ENCODE measurements around the gene KRT20. TPM values are rescaled to one million over a fixed set of nuclear protein-coding genes. Genes with fewer than 3 reads are reported as not detected.
A peak's percentile ranks its signal among the peaks of the same experiment; 100 is the strongest.

KRT20 gene
- total and polyA plus RNA-seq, 2 experiments from 2014 or later, result not detected

GRCh38 chr17:40886090-40886489, 1.0 kb upstream of the KRT20 start:
- no peaks in the 10 kb centered on the region for H4K20me1 ChIP-seq (ENCODE audit: insufficient read depth)
- no peaks in the 10 kb centered on the region for H3K79me2 ChIP-seq (ENCODE audit: insufficient read depth)
- H3K4me2 ChIP-seq (ENCODE audit: unreplicated experiment), result no peak overlapping the region
- no peaks in the 10 kb centered on the region for H3K9me3 ChIP-seq (ENCODE audit: low read depth)
- no peak overlapping the region for H2AFZ ChIP-seq
- H3K27me3 ChIP-seq (replicated peaks; ENCODE audit: insufficient read depth), result peaks cover 14% of the 10 kb centered on the region; the same call in 1 of the 2 replicates
- no peak overlapping the region for H3K9ac ChIP-seq
- no peaks in the 10 kb centered on the region for H3K9me2 ChIP-seq (ENCODE audit: insufficient read depth)
- H3F3A ChIP-seq (ENCODE audit: insufficient read depth), result no peaks in the 10 kb centered on the region
- peak; percentile 7 for DNase-seq
- no peak for TF ChIP-seq EZH2phosphoT487 (IDR thresholded peaks at IDR 0.05; ENCODE audit: insufficient read depth, low read depth)
- no peak for TF ChIP-seq EZH2 (IDR thresholded peaks at IDR 0.05; ENCODE audit: insufficient read depth, poor library complexity, severe bottlenecking)
- WGBS, 2 experiments (ENCODE audit: low coverage in 1 of 2, low lambda C conversion rate in 2 of 2, missing lambda C conversion rate in 2 of 2), result 84 to 89% methylated on average over 3 of the region's 3 CpGs
- H3K36me3 ChIP-seq (ENCODE audit: low read depth), result no peaks in the 10 kb centered on the region
- no peak overlapping the region for H3K4me3 ChIP-seq
- no peaks in the 10 kb centered on the region for H3K4me1 ChIP-seq (ENCODE audit: insufficient read depth)
- H3K27ac ChIP-seq, result no peak overlapping the region
- in situ Hi-C loops (cut with MboI), result no loop called here

DNA sequence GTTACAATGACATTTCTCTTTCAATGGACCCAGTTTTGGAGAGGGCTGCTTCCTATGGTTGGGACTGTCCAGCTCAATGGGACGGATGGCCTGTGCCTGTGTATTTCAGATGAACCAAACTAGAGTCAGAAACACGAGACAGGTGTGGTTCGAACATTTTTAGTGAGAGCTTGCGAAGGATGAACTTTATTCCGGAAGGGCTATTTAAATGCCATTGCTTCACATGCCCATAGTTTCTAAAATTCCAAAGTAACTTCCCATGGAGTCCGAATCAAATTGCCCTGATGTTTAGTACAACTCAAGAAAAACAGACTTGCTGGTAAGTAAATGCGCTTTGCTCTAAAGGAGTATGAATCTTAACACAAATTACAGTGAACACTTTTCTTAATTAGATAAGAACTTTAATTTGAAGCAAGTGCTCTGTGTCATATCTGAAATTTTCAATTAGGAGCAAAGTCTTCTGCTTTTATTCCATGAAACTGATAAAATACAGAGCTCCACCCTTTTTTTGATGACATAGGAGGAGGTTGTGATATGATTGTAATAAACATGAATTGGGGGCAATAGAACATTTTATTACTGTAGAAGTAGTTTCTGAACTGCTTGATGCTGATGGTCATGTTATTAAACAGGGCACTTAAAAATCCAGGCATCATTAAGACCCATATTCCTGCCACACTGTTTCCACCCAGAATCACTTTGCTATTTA, 1.3 kb downstream of the KRT20 start:
- 83 to 84% methylated on average over 7 of the region's 7 CpGs for WGBS, 2 experiments (ENCODE audit: low coverage in 1 of 2, low lambda C conversion rate in 2 of 2, missing lambda C conversion rate in 2 of 2)
- in situ Hi-C loops (cut with MboI), result no loop called here
- no peak for DNase-seq

GRCh38 chr17:40883031-40883430, 2.0 kb downstream of the KRT20 start:
- no peaks in the 10 kb centered on the region for H4K20me1 ChIP-seq (ENCODE audit: insufficient read depth)
- no peaks in the 10 kb centered on the region for H3K36me3 ChIP-seq (ENCODE audit: low read depth)
- no peaks in the 10 kb centered on the region for H3K9me3 ChIP-seq (ENCODE audit: low read depth)
- no peak overlapping the region for H3K9ac ChIP-seq
- 82 to 93% methylated on average over 1 of the region's 1 CpG for WGBS, 2 experiments (ENCODE audit: low coverage in 1 of 2, low lambda C conversion rate in 2 of 2, missing lambda C conversion rate in 2 of 2)
- H3K4me1 ChIP-seq (ENCODE audit: insufficient read depth), result no peaks in the 10 kb centered on the region
- no peaks in the 10 kb centered on the region for H3K79me2 ChIP-seq (ENCODE audit: insufficient read depth)
- no peak for DNase-seq
- H3K27me3 ChIP-seq (replicated peaks; ENCODE audit: insufficient read depth), result no peaks in the 10 kb centered on the region
- H3K4me3 ChIP-seq, result no peak overlapping the region
- H3K27ac ChIP-seq, result no peak overlapping the region
- in situ Hi-C loops (cut with MboI), result no loop called here
- H3K4me2 ChIP-seq (ENCODE audit: unreplicated experiment), result no peak overlapping the region
- H3F3A ChIP-seq (ENCODE audit: insufficient read depth), result no peaks in the 10 kb centered on the region
- TF ChIP-seq EZH2 (IDR thresholded peaks at IDR 0.05; ENCODE audit: insufficient read depth, poor library complexity, severe bottlenecking) (no peak), EZH2phosphoT487 (IDR thresholded peaks at IDR 0.05; ENCODE audit: insufficient read depth, low read depth) (no peak)
- no peak overlapping the region for H2AFZ ChIP-seq
- no peaks in the 10 kb centered on the region for H3K9me2 ChIP-seq (ENCODE audit: insufficient read depth)

More for the DNA sequence above, 1.3 kb downstream of the KRT20 start:
- no peaks in the 10 kb centered on the region for H3K9me3 ChIP-seq (ENCODE audit: low read depth)
- H3K27me3 ChIP-seq (replicated peaks; ENCODE audit: insufficient read depth), result 0 out of 2 replicates have a peak, but pooled peaks cover 4% of the 10 kb centered on the region
- no peaks in the 10 kb centered on the region for H3F3A ChIP-seq (ENCODE audit: insufficient read depth)
- H3K9me2 ChIP-seq (ENCODE audit: insufficient read depth), result no peaks in the 10 kb centered on the region
- no peaks in the 10 kb centered on the region for H3K79me2 ChIP-seq (ENCODE audit: insufficient read depth)
- TF ChIP-seq EZH2 (IDR thresholded peaks at IDR 0.05; ENCODE audit: insufficient read depth, poor library complexity, severe bottlenecking) (no peak), EZH2phosphoT487 (IDR thresholded peaks at IDR 0.05; ENCODE audit: insufficient read depth, low read depth) (no peak)
- H3K9ac ChIP-seq, result no peak overlapping the region
- no peaks in the 10 kb centered on the region for H3K4me1 ChIP-seq (ENCODE audit: insufficient read depth)
- no peak overlapping the region for H3K4me2 ChIP-seq (ENCODE audit: unreplicated experiment)
- H4K20me1 ChIP-seq (ENCODE audit: insufficient read depth), result no peaks in the 10 kb centered on the region
- no peaks in the 10 kb centered on the region for H3K36me3 ChIP-seq (ENCODE audit: low read depth)
- no peak overlapping the region for H3K4me3 ChIP-seq
- H2AFZ ChIP-seq, result no peak overlapping the region
- H3K27ac ChIP-seq, result no peak overlapping the region

GRCh38 chr17:40879026-40879425, 6.0 kb downstream of the KRT20 start:
- DNase-seq, result no peak
- H4K20me1 ChIP-seq (ENCODE audit: insufficient read depth), result no peaks in the 10 kb centered on the region
- in situ Hi-C loops (cut with MboI), result no loop called here

More at GRCh38 chr17:40879026-40879425, 6.0 kb downstream of the KRT20 start:
- H3K79me2 ChIP-seq (ENCODE audit: insufficient read depth), result no peaks in the 10 kb centered on the region
- H3K4me1 ChIP-seq (ENCODE audit: insufficient read depth), result peaks cover 3% of the 10 kb centered on the region
- H3K27ac ChIP-seq, result no peak overlapping the region
- H2AFZ ChIP-seq, result no peak overlapping the region
- H3K4me3 ChIP-seq, result no peak overlapping the region
- no peaks in the 10 kb centered on the region for H3K9me3 ChIP-seq (ENCODE audit: low read depth)
- no peaks in the 10 kb centered on the region for H3K36me3 ChIP-seq (ENCODE audit: low read depth)
- H3K27me3 ChIP-seq (replicated peaks; ENCODE audit: insufficient read depth), result no peaks in the 10 kb centered on the region
- H3K9ac ChIP-seq, result no peak overlapping the region
- peaks cover under 1% of the 10 kb centered on the region; the same call in 1 of the 2 replicates for H3F3A ChIP-seq (ENCODE audit: insufficient read depth)
- TF ChIP-seq EZH2phosphoT487 (IDR thresholded peaks at IDR 0.05; ENCODE audit: insufficient read depth, low read depth) (no peak), EZH2 (IDR thresholded peaks at IDR 0.05; ENCODE audit: insufficient read depth, poor library complexity, severe bottlenecking) (no peak)
- no peaks in the 10 kb centered on the region for H3K9me2 ChIP-seq (ENCODE audit: insufficient read depth)
- H3K4me2 ChIP-seq (ENCODE audit: unreplicated experiment), result no peak overlapping the region
- 83 to 88% methylated on average over 1 of the region's 1 CpG for WGBS, 2 experiments (ENCODE audit: low coverage in 1 of 2, low lambda C conversion rate in 2 of 2, missing lambda C conversion rate in 2 of 2)

Measured in GM23248 (cell line).